Middle frontal gyrus (tissue), 1 donor: ENCODE measurements around the gene ARSD.

Experiments
- DNase-seq: peaks from one replicate; pipeline ENCODE4 v3.0.0-alpha.2; 2015; ENCODE audit warnings: low spot score; ENCODE audit errors: extremely low spot score

The ARSD gene

DNA sequence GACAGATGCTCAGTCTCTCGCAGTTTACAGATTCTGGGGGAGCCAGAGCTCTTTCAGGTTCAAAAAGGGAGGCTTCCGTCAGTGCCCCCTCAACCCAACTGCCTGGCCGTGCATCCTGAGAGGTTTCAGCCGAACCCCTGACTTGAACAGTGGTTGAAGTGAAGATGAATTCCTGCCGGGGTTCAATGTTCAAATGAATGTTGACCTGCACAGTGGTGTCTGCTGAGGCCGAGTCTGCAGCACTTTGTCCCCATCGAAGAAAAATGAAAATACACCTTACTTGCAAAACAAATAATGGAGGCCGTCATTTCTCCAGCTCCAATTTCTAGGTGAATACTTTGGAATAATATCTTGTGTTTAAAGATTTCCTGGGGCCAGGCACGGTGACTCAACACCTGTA is 66.7 kb downstream of the ARSD start:
- DNase-seq = no peak

DNA sequence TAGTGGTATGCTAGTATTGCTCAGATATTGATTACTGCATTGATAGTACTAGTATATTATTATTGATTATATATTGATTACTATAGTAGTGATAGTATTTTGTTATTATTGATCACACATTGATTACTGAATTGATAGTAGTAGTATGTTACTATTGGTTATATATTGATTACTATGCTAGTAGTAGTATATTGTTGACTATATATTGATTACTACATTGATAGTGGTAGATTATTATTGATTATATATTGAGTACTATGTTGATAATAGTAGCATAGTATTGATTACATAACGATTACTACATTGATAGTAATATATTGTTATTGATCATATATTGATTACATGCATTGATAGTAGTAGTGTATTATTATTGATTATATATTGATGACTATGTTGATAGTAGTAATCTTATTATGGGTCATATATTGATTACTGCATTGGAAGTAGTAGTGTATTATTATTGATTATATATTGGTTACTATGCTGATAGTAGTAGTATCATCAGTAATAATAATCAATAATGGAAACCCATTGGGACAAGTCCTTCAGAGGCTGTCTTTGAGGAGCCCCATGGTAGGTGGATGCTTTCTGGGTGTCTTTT is 69.8 kb downstream of the ARSD start:
- no peak for DNase-seq

DNA sequence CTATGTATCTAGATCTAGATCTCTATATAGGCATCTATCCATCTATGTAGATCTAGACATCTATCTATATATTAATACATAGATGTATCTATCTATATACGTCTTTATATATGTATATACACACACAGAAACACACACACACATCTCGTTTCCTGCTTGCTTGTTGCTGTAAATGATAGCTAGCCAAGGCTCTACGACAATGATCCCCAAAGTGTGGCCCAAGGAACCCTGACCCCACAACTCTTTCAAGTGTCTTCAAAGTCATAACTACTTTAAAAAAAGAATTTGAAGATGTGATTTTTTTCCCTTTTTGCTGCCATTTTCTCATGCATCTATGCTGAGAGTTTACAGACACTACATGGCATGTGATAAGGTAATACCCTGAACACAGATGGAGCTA is 71.6 kb downstream of the ARSD start:
- DNase-seq = no peak

DNA sequence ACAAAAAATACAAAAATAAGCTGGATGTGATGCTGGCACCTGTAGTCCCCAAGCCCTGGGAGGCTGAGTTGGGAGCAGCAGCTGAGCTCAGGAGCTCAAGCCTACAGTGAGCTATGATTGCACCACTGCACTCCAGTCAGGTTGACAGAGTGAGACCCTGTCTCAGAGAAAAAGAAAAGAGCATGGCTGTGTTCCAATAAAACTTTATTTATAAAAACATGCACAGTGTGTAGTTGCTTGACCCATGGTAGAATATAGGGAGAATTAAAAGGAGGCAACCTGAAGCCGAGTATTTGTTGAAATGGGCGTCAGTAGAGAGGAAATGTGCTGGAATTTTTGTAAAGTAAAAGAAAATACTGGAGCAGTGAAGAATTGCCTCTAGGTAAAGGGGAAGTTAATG is 73.4 kb downstream of the ARSD start:
- no peak for DNase-seq

- no peak for DNase-seq
Observed at GRCh38 chrX:2854918-2855317, 74.2 kb downstream of the ARSD start.
